GM12878 (cell line): ENCODE results near the gene KCNAB2. TPM values are rescaled to one million over a fixed set of nuclear protein-coding genes. Genes with fewer than 3 reads are reported as not detected.

ENCODE experiments used
- ASH2L ChIP-seq: fragments of 300-600, 200-600 bp; sonication (generic); IDR thresholded peaks from 2 replicates; pipeline ENCODE4 v1.6.1; 2017; ENCODE audit warnings: low read depth, mild to moderate bottlenecking, borderline replicate concordance
- BCL11A ChIP-seq: IDR thresholded peaks from 2 replicates; pipeline ENCODE4 v1.6.1; 2011; ENCODE audit warnings: low read depth, low read length
- BHLHE40 ChIP-seq, 2 experiments: fragments of 450-650 bp in 1 of 2; IDR thresholded peaks; 2 replicates each; pipeline ENCODE4 v1.6.1; 2011 to 2017; ENCODE audit warnings: low read depth in 2 of 2, borderline replicate concordance in 1 of 2, improper control_type of control experiment in 1 of 2, low read length in 1 of 2, mild to moderate bottlenecking in 1 of 2
- CBFB ChIP-seq: IDR thresholded peaks from 2 replicates; pipeline ENCODE4 v1.6.1; 2016; ENCODE audit warnings: antibody characterized with exemption, low read depth
- CBX3 ChIP-seq: fragments of 200-600 bp; sonication (generic); IDR thresholded peaks from 2 replicates; pipeline ENCODE4 v1.6.1; 2016; ENCODE audit warnings: low read depth, borderline replicate concordance
- CEBPB ChIP-seq, 2 experiments: fragments of 150-350 bp in 1 of 2; IDR thresholded peaks; 2 replicates each; pipeline ENCODE4 v1.6.1; 2012 to 2014; ENCODE audit warnings: low read depth in 2 of 2, low read length in 2 of 2, borderline replicate concordance in 1 of 2, inconsistent platforms in 1 of 2
- CHD2 ChIP-seq: IDR thresholded peaks from 2 replicates; pipeline ENCODE4 v1.6.1; 2011; ENCODE audit warnings: low read depth, low read length, improper control_type of control experiment, borderline replicate concordance
- CHD4 ChIP-seq: fragments of 200-600 bp; sonication (generic); IDR thresholded peaks from 2 replicates; pipeline ENCODE4 v1.6.1; 2016; ENCODE audit warnings: mild to moderate bottlenecking
- ETV6 ChIP-seq, 2 experiments: fragments of 450-650 bp in 1 of 2; IDR thresholded peaks in 1 of 2; conservative IDR thresholded peaks in 1 of 2; 2 replicates each; pipeline ENCODE4 v1.6.1; 2014; ENCODE audit warnings: antibody characterized with exemption in 1 of 2, borderline replicate concordance in 1 of 2, low read depth in 1 of 2, mild to moderate bottlenecking in 1 of 2, moderate library complexity in 1 of 2
- GABPA ChIP-seq: IDR thresholded peaks from 2 replicates; pipeline ENCODE4 v1.6.1; 2014; ENCODE audit warnings: antibody characterized with exemption, low read depth, mild to moderate bottlenecking, inconsistent platforms
- HDGF ChIP-seq: fragments of 450-650 bp; IDR thresholded peaks from 2 replicates; pipeline ENCODE4 v1.6.1; 2016; ENCODE audit warnings: antibody characterized with exemption
- HSF1 ChIP-seq: fragments of 150-350 bp; IDR thresholded peaks from 2 replicates; pipeline ENCODE4 v1.6.1; 2014; ENCODE audit warnings: mild to moderate bottlenecking, low read depth, low read length
- IRF5 ChIP-seq: fragments of 450-650 bp; IDR thresholded peaks from 2 replicates; pipeline ENCODE4 v1.6.1; 2017; ENCODE audit warnings: borderline replicate concordance
- JUNB ChIP-seq: IDR thresholded peaks from 2 replicates; pipeline ENCODE4 v1.6.1; 2016; ENCODE audit warnings: antibody characterized with exemption, mild to moderate bottlenecking
- KDM1A ChIP-seq: fragments of 200-600 bp; sonication (generic); IDR thresholded peaks from 2 replicates; pipeline ENCODE4 v1.6.1; 2016; ENCODE audit warnings: borderline replicate concordance
- MYC ChIP-seq: IDR thresholded peaks from 2 replicates; pipeline ENCODE4 v1.6.1; 2011; ENCODE audit warnings: mild to moderate bottlenecking, low read length, moderate library complexity, inconsistent platforms; ENCODE audit not compliant: insufficient read depth, insufficient replicate concordance, insufficient read length, severe bottlenecking
- NFIC ChIP-seq: IDR thresholded peaks from 2 replicates; pipeline ENCODE4 v1.6.1; 2012; ENCODE audit warnings: low read depth, mild to moderate bottlenecking, inconsistent platforms, low read length, moderate library complexity
- NR2F1 ChIP-seq: fragments of 450-650 bp; conservative IDR thresholded peaks from 2 replicates; pipeline ENCODE4 v1.6.1; 2017; ENCODE audit warnings: mild to moderate bottlenecking
- PAX8 ChIP-seq: fragments of 450-650 bp; IDR thresholded peaks from 2 replicates; pipeline ENCODE4 v1.6.1; 2017; ENCODE audit warnings: mild to moderate bottlenecking, moderate library complexity
- PBX3 ChIP-seq: IDR thresholded peaks from 2 replicates; pipeline ENCODE4 v1.6.1; 2011; ENCODE audit warnings: mild to moderate bottlenecking, low read depth, low read length, moderate library complexity; ENCODE audit not compliant: insufficient replicate concordance
- RUNX3 ChIP-seq: IDR thresholded peaks from 2 replicates; pipeline ENCODE4 v1.6.1; 2012; ENCODE audit warnings: low read length, inconsistent platforms
- SKIL ChIP-seq: fragments of 450-650 bp; IDR thresholded peaks from 2 replicates; pipeline ENCODE4 v1.6.1; 2017; ENCODE audit warnings: mild to moderate bottlenecking, low read depth, inconsistent platforms; ENCODE audit not compliant: poor library complexity, severe bottlenecking
- SMAD5 ChIP-seq: IDR thresholded peaks from 2 replicates; pipeline ENCODE4 v1.6.1; 2016; ENCODE audit warnings: antibody characterized with exemption, low read depth
- SRF ChIP-seq, 2 experiments: IDR thresholded peaks; 2 replicates each; pipeline ENCODE4 v1.6.1; 2011; ENCODE audit warnings: low read depth in 2 of 2, low read length in 2 of 2, mild to moderate bottlenecking in 1 of 2, moderate library complexity in 1 of 2
- TARDBP ChIP-seq: IDR thresholded peaks from 2 replicates; pipeline ENCODE4 v1.6.1; 2016; ENCODE audit warnings: borderline replicate concordance
- ZNF24 ChIP-seq: fragments of 450-650 bp; IDR thresholded peaks from 2 replicates; pipeline ENCODE4 v1.6.1; 2017; ENCODE audit warnings: antibody characterized with exemption, mild to moderate bottlenecking
- polyA plus RNA-seq, 11 experiments: library from polyadenylated mRNA; depleted of rRNA in 4 of 11; unstranded in 6 of 11; stranded (reverse) in 5 of 11; fragments of >200 nt; fragmentation: Nextera tagmentation in 4 of 11; fragmentation: Illumina TruSeq in 1 of 11; extraction: Ambion mirVana in 4 of 11; extraction: Trizol in 1 of 11; gene quantifications; 1 replicate in 1 of 11; 2 replicates in 10 of 11; pipeline versions ENCODE4 v1.2.1 to v1.2.3, GENCODE V29; 2011 to 2016; ENCODE audit warnings: inconsistent platforms in 2 of 11, missing spikeins in 2 of 11, low read depth in 1 of 11
- total RNA-seq, 4 experiments: library from RNA; depleted of rRNA in 3 of 4; stranded (reverse); fragments of >200 nt in 3 of 4; fragmentation: Illumina TruSeq in 1 of 4; extraction: Trizol in 1 of 4; gene quantifications; 2 replicates each; pipeline versions ENCODE4 v1.2.1 to v1.2.3, GENCODE V29; 2013 to 2021

Gene KCNAB2
- total and polyA plus RNA-seq, 10 of the 15 experiments (the other 5 are each of a cell fraction or from before 2014, with no cell fraction given), result 2.9 to 123 (median 62.4) TPM

GRCh38 chr1:6030547-6031261 is 15.0 kb upstream of the KCNAB2 start (continued):
- TF ChIP-seq PBX3 (peak; percentile 9), CBFB (no peak), RUNX3 (no peak), IRF5 (no peak), ZNF24 (no peak), SRF (IDR thresholded peaks at IDR 0.05; ENCODE audit: low read depth in 2 of 2, low read length in 2 of 2) (no peak), NFIC (no peak), JUNB (no peak), SMAD5 (no peak), ETV6 (conservative IDR thresholded peaks at IDR 0.05 in 1 of 2, IDR thresholded peaks at IDR 0.05 in 1 of 2; ENCODE audit: borderline replicate concordance in 1 of 2, low read depth in 1 of 2) (no peak), TARDBP (no peak), CHD4 (no peak), MYC (no peak), GABPA (no peak), HSF1 (no peak), PAX8 (no peak), CEBPB (IDR thresholded peaks at IDR 0.05; ENCODE audit: borderline replicate concordance in 1 of 2, low read depth in 2 of 2, low read length in 2 of 2) (no peak), BCL11A (no peak), KDM1A (no peak), ASH2L (no peak), SKIL (no peak), BHLHE40 (IDR thresholded peaks at IDR 0.05; ENCODE audit: borderline replicate concordance in 1 of 2, low read depth in 2 of 2, low read length in 1 of 2) (no peak), NR2F1 (0 out of 2 replicates have a peak, but pooled peaks have one; percentile 7), CHD2 (no peak), HDGF (peak; percentile 97), CBX3 (no peak)
